HG03139 (cell line): ENCODE data around the gene RGMA.
"Not testable (repeated sequence)": the region's sequence is repeated elsewhere in the genome, so short reads cannot be mapped to it uniquely, and the experiment has no call there.

Experiments
- ATAC-seq: cut with Tn5 transposase; IDR thresholded peaks from one replicate; pipeline ENCODE4 v1.9.1; 2021; ENCODE audit not compliant: unreplicated experiment

RGMA gene

GRCh38 chr15:93049233-93049632 lies 39.8 kb downstream of the RGMA start:
- no peak for ATAC-seq

GRCh38 chr15:93048759-93049161 lies 40.3 kb downstream of the RGMA start:
- ATAC-seq: no peak

GRCh38 chr15:93048426-93048721 lies 40.6 kb downstream of the RGMA start:
- no peak for ATAC-seq

GRCh38 chr15:93047621-93048425 lies 41.2 kb downstream of the RGMA start:
- ATAC-seq: no peak

- no peak for ATAC-seq
Observed at GRCh38 chr15:93046721-93047120, 42.3 kb downstream of the RGMA start.

GRCh38 chr15:93046120-93046519 lies 42.9 kb downstream of the RGMA start:
- ATAC-seq: no peak

- no peak for ATAC-seq
Observed at GRCh38 chr15:93045191-93045785, 43.7 kb downstream of the RGMA start.

GRCh38 chr15:93044301-93045190 lies 44.5 kb downstream of the RGMA start:
- no peak for ATAC-seq

- no peak for ATAC-seq
Observed at GRCh38 chr15:93043621-93044300, 45.2 kb downstream of the RGMA start.

GRCh38 chr15:93042691-93043378 lies 46.2 kb downstream of the RGMA start:
- no peak for ATAC-seq

- ATAC-seq: no peak
Observed at GRCh38 chr15:93042211-93042610, 46.8 kb downstream of the RGMA start.

GRCh38 chr15:93041159-93041547 lies 47.9 kb downstream of the RGMA start:
- ATAC-seq: no peak

GRCh38 chr15:93040288-93041158 lies 48.5 kb downstream of the RGMA start:
- no peak for ATAC-seq

GRCh38 chr15:93039562-93040287 lies 49.3 kb downstream of the RGMA start:
- not testable (repeated sequence) for ATAC-seq

GRCh38 chr15:93037820-93038705 lies 50.9 kb downstream of the RGMA start:
- no peak for ATAC-seq

- ATAC-seq: no peak
Observed at GRCh38 chr15:93036951-93037819, 51.8 kb downstream of the RGMA start.
